SH-SY5Y (cell line): Measurements from ENCODE around the gene MSH5.

Experiments used
- GATA2 ChIP-seq: IDR thresholded peaks from 2 replicates; pipeline ENCODE4 v1.6.1; 2011; ENCODE audit warnings: mild to moderate bottlenecking, low read depth, low read length
- GATA3 ChIP-seq: IDR thresholded peaks from 2 replicates; pipeline ENCODE4 v1.6.1; 2011; ENCODE audit warnings: low read depth, mild to moderate bottlenecking, low read length, moderate library complexity

Gene MSH5

GRCh38 chr6:31707701-31708100, 32.1 kb upstream of the MSH5 start:
- no peak for TF ChIP-seq GATA3
- TF ChIP-seq GATA2, result no peak

- no peak for TF ChIP-seq GATA3
- no peak for TF ChIP-seq GATA2
Measured at GRCh38 chr6:31708224-31708623, 31.6 kb upstream of the MSH5 start.

GRCh38 chr6:31710523-31711219, 29.1 kb upstream of the MSH5 start:
- TF ChIP-seq GATA2 (no peak), GATA3 (no peak)

- TF ChIP-seq GATA2, result no peak
Measured at GRCh38 chr6:31711233-31711632, 28.6 kb upstream of the MSH5 start.

GRCh38 chr6:31712296-31712695, 27.5 kb upstream of the MSH5 start:
- TF ChIP-seq GATA3 (no peak), GATA2 (no peak)

- TF ChIP-seq GATA3 (no peak), GATA2 (no peak)
Measured at GRCh38 chr6:31713465-31713864, 26.3 kb upstream of the MSH5 start.

GRCh38 chr6:31713991-31714684, 25.7 kb upstream of the MSH5 start:
- no peak for TF ChIP-seq GATA3
- no peak for TF ChIP-seq GATA2

- TF ChIP-seq GATA3 (no peak), GATA2 (no peak)
Measured at GRCh38 chr6:31715022-31715958, 24.5 kb upstream of the MSH5 start, which contains the start of gene LY6G6D. LY6G6D (plus strand) TSS chr6:31715348; CDS start chr6:31715356, 8 bp downstream.

GRCh38 chr6:31717499-31718222, 22.1 kb upstream of the MSH5 start:
- TF ChIP-seq GATA3, result no peak
- no peak for TF ChIP-seq GATA2

GRCh38 chr6:31718265-31718664, 21.5 kb upstream of the MSH5 start:
- TF ChIP-seq GATA2, result no peak
- no peak for TF ChIP-seq GATA3

GRCh38 chr6:31719001-31719400, 20.8 kb upstream of the MSH5 start:
- TF ChIP-seq GATA2, result no peak
- no peak for TF ChIP-seq GATA3

- TF ChIP-seq GATA2, result no peak
- TF ChIP-seq GATA3, result no peak
Measured at GRCh38 chr6:31720196-31720770, 19.5 kb upstream of the MSH5 start.

GRCh38 chr6:31721351-31722020, 18.3 kb upstream of the MSH5 start, which contains the start of gene LY6G6C:
LY6G6C (minus strand) TSS chr6:31721746; CDS start chr6:31721679, 67 bp downstream.
- TF ChIP-seq GATA3 (no peak), GATA2 (no peak)

GRCh38 chr6:31722173-31722572, 17.6 kb upstream of the MSH5 start:
- no peak for TF ChIP-seq GATA3
- no peak for TF ChIP-seq GATA2
